HPDE6-E6E7 (cell line): ENCODE measurements around the gene BTF3.
"Not testable (repeated sequence)": the region's sequence is repeated elsewhere in the genome, so short reads cannot be mapped to it uniquely, and the experiment has no call there.

Experiments
- DNase-seq: peaks from one replicate; pipeline ENCODE4 v3.0.0; 2011; ENCODE audit warnings: missing footprints; ENCODE audit errors: extremely low spot score

The BTF3 gene

GRCh38 chr5:73498057-73498992 lies at the start of gene BTF3:
Gene BTF3 (plus strand): TSS chr5:73498442. CDS start chr5:73498668, 226 bp downstream.
- DNase-seq = peak; percentile 97

GRCh38 chr5:73448463-73449136 lies 49.6 kb upstream of the BTF3 start, which contains the start of gene FOXD1:
Gene FOXD1 (minus strand): TSS chr5:73448777. CDS start chr5:73448362, 415 bp downstream.
- DNase-seq = peak; percentile 74

GRCh38 chr5:73450137-73450536 lies 48.1 kb upstream of the BTF3 start:
- no peak for DNase-seq

GRCh38 chr5:73450672-73451223 lies 47.5 kb upstream of the BTF3 start:
- DNase-seq = no peak

- DNase-seq = peak; percentile 29
Observed at GRCh38 chr5:73451224-73452130, 46.8 kb upstream of the BTF3 start.

GRCh38 chr5:73452215-73452614 lies 46.0 kb upstream of the BTF3 start:
- no peak for DNase-seq

GRCh38 chr5:73454379-73455036 lies 43.7 kb upstream of the BTF3 start:
- peak; percentile 67 for DNase-seq

GRCh38 chr5:73456462-73456861 lies 41.8 kb upstream of the BTF3 start:
- DNase-seq = not testable (repeated sequence)

- no peak for DNase-seq
Observed at GRCh38 chr5:73459366-73459765, 38.9 kb upstream of the BTF3 start.

- no peak for DNase-seq
Observed at GRCh38 chr5:73460133-73460532, 38.1 kb upstream of the BTF3 start.

- DNase-seq = no peak
Observed at GRCh38 chr5:73464016-73464745, 34.1 kb upstream of the BTF3 start.

- DNase-seq = not testable (repeated sequence)
Observed at GRCh38 chr5:73468638-73469037, 29.6 kb upstream of the BTF3 start.

GRCh38 chr5:73469878-73470277 lies 28.4 kb upstream of the BTF3 start:
- no peak for DNase-seq

- no peak for DNase-seq
Observed at GRCh38 chr5:73471654-73472053, 26.6 kb upstream of the BTF3 start.

- DNase-seq = no peak
Observed at GRCh38 chr5:73472116-73472515, 26.1 kb upstream of the BTF3 start.

- no peak for DNase-seq
Observed at GRCh38 chr5:73480500-73480899, 17.7 kb upstream of the BTF3 start.

GRCh38 chr5:73482383-73483136 lies 15.7 kb upstream of the BTF3 start:
- DNase-seq = no peak

GRCh38 chr5:73483676-73484075 lies 14.6 kb upstream of the BTF3 start:
- no peak for DNase-seq

GRCh38 chr5:73484511-73484910 lies 13.7 kb upstream of the BTF3 start:
- no peak for DNase-seq
